Measurements from ENCODE around the gene NEB. TPM values are rescaled to one million over a fixed set of nuclear protein-coding genes. Genes with fewer than 3 reads are reported as not detected.

NEB gene
- total RNA-seq, 4 donors from 2014 or later = 1.6 to 16.4 (median 4.4) TPM

DNA sequence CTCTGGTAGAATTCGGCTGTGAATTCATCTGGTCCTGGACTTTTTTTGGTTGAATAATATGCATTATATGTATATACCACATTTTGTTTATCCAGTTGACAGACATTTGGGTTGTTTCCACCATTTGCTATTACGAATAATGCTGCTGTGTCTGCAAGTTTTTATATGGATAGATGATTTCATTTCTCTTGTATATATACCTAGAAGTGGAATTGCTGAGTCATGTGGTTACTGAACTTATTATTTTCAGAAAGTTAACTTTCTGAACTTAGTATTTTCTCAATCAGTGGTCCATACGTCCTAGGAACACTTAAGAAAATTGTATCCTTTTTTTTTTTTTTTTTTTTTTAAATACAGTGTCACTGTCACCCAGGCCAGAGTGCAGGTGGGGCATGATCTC, 261.3 kb downstream of the NEB start:
- intact Hi-C loops (cut with DNase I) = no loop called here
- H3K27ac ChIP-seq = no peak overlapping the region
- peaks cover 23 to 34% of the 10 kb centered on the region in 2 donors for H3K36me3 ChIP-seq
- no peak for DNase-seq
- H3K27me3 ChIP-seq = no peaks in the 10 kb centered on the region
- 91% methylated on average over 3 of the region's 3 CpGs for WGBS, 2 donors
- no peak overlapping the region for H3K4me3 ChIP-seq (replicated peaks in 1 of 3)
- no peaks in the 10 kb centered on the region for H3K4me1 ChIP-seq
- TF ChIP-seq, protein P1, sequence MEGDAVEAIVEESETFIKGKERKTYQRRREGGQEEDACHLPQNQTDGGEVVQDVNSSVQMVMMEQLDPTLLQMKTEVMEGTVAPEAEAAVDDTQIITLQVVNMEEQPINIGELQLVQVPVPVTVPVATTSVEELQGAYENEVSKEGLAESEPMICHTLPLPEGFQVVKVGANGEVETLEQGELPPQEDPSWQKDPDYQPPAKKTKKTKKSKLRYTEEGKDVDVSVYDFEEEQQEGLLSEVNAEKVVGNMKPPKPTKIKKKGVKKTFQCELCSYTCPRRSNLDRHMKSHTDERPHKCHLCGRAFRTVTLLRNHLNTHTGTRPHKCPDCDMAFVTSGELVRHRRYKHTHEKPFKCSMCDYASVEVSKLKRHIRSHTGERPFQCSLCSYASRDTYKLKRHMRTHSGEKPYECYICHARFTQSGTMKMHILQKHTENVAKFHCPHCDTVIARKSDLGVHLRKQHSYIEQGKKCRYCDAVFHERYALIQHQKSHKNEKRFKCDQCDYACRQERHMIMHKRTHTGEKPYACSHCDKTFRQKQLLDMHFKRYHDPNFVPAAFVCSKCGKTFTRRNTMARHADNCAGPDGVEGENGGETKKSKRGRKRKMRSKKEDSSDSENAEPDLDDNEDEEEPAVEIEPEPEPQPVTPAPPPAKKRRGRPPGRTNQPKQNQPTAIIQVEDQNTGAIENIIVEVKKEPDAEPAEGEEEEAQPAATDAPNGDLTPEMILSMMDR (IDR thresholded peaks at IDR 0.05) = no peak
- TF ChIP-seq POLR2A (IDR thresholded peaks at IDR 0.05) = no peak
- H3K9me3 ChIP-seq = no peaks in the 10 kb centered on the region

DNA sequence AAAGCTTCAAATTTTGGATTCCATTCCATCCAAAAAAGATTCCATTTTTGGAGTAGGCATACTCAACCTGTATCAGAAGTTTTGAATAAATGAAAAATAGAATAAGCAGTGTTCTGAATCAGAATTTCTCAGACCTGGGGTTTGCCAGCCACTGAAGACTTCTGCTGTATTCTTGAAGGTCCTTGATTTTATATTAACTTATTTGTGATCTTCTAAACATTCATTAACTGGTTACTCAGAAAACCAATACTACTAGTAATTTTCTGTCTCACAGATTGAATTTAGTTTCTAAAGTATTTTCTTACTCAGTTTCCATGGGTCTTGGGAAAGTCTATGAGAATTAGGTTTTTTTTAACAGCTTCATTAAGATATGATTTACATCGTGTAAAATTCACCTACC, 263.7 kb downstream of the NEB start:
- Histone ChIP-seq H3K27me3 (no peaks in the 10 kb centered on the region), H3K4me1 (no peaks in the 10 kb centered on the region), H3K27ac (no peak overlapping the region), H3K36me3 (peaks cover 23 to 34% of the 10 kb centered on the region in 2 donors), H3K9me3 (no peaks in the 10 kb centered on the region), H3K4me3 (replicated peaks in 1 of 3) (no peak overlapping the region)
- no peak for TF ChIP-seq POLR2A (IDR thresholded peaks at IDR 0.05)
- TF ChIP-seq, protein P1 (IDR thresholded peaks at IDR 0.05) = no peak
- 96 to 100% methylated on average over 1 of the region's 1 CpG for WGBS, 2 donors
- intact Hi-C loops (cut with DNase I) = no loop called here
- no peak for DNase-seq

DNA sequence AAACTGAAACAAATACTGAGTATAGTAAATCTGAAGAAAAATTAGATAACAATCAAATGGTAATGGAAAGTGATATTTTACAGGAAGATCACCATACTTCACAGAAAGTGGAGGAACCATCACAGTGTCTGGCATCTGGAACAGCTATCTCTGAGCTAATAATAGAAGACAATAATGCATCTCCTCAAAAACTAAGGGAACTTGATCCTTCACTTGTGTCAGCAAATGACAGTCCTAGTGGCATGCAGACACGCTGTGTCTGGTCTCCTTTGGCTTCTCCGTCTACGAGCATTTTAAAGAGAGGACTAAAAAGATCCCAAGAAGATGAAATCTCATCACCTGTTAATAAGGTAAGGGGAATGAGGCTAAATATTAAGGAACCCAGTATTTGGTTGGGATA, 268.5 kb downstream of the NEB start:
- Histone ChIP-seq H3K27me3 (no peaks in the 10 kb centered on the region), H3K9me3 (no peaks in the 10 kb centered on the region), H3K4me1 (no peaks in the 10 kb centered on the region), H3K36me3 (peaks cover 37 to 43% of the 10 kb centered on the region in 2 donors), H3K4me3 (replicated peaks in 1 of 3) (no peak overlapping the region), H3K27ac (no peak overlapping the region)
- TF ChIP-seq POLR2A (IDR thresholded peaks at IDR 0.05) = no peak
- TF ChIP-seq, protein P1 (IDR thresholded peaks at IDR 0.05) = no peak
- DNase-seq = no peak
- WGBS, 2 donors = 96 to 97% methylated on average over 3 of the region's 3 CpGs
- intact Hi-C loops (cut with DNase I) = no loop called here

DNA sequence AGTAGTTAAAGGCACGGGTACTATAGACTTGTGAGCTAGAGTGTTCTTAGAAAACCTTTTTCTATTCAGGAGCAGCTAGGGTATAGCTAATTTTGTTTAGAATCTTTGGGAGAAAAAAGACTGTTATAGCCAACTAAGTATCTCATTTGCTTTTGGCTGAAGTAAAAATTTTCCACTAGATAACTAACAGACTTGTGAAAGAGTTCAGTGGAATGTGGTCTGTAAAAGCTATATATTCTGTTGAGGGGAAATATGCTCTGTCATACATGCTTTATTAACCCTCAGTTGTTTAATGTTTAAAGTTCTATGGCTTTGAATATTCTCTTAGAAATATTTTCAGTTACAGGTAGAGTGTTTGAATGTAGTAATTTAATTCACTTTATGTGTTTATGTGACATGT, 274.9 kb downstream of the NEB start:
- TF ChIP-seq, protein P1 (IDR thresholded peaks at IDR 0.05) = no peak
- TF ChIP-seq POLR2A (IDR thresholded peaks at IDR 0.05) = no peak
- Histone ChIP-seq H3K9me3 (no peaks in the 10 kb centered on the region), H3K36me3 (peaks cover 18 to 26% of the 10 kb centered on the region in 2 donors), H3K4me1 (no peaks in the 10 kb centered on the region), H3K4me3 (replicated peaks in 1 of 3) (no peak overlapping the region), H3K27ac (no peak overlapping the region), H3K27me3 (no peaks in the 10 kb centered on the region)
- no peak for DNase-seq
- intact Hi-C loops (cut with DNase I) = no loop called here
- 80 to 82% methylated on average over 1 of the region's 1 CpG for WGBS, 2 donors

DNA sequence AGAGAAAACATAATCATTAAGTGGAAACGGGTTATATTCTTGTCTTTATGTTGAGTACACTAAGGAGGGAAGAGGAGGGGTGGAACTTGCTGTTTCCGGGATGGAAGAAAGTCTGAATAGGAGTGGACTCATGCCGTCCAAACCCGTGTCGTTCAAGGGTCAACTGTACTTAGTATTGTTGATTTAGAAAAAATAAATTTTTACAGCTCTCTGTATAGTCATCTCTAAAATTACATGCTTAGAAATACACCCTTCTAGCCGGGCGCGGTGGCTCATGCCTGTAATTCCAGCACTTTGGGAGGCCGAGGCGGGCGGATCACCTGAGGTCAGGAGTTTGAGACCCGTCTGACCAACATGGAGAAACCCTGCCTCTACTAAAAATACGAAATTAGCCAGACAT, 295.1 kb downstream of the NEB start:
- intact Hi-C loops (cut with DNase I) = no loop called here
- peaks cover 42 to 43% of the 10 kb centered on the region in 2 donors for H3K36me3 ChIP-seq
- 94 to 95% methylated on average over 13 of the region's 13 CpGs for WGBS, 2 donors
- no peak overlapping the region for H3K27ac ChIP-seq
- no peak for TF ChIP-seq POLR2A (IDR thresholded peaks at IDR 0.05)
- TF ChIP-seq, protein P1 (IDR thresholded peaks at IDR 0.05) = no peak
- DNase-seq = no peak
- H3K4me3 ChIP-seq (replicated peaks in 1 of 3) = no peak overlapping the region
- no peaks in the 10 kb centered on the region for H3K9me3 ChIP-seq
- no peaks in the 10 kb centered on the region for H3K4me1 ChIP-seq
- no peaks in the 10 kb centered on the region for H3K27me3 ChIP-seq
